Measurements from ENCODE around the gene ITPRID2.
"Not testable (repeated sequence)": the region's sequence is repeated elsewhere in the genome, so short reads cannot be mapped to it uniquely, and the experiment has no call there.

The ITPRID2 gene

GRCh38 chr2:181916726-181917718 lies 25.5 kb downstream of the ITPRID2 start:
- no peak for FAIRE-seq

- FAIRE-seq, result no peak
These were observed 26.7 kb downstream of the ITPRID2 start for GRCh38 chr2:181918188-181918587.

GRCh38 chr2:181923121-181923520 lies 31.6 kb downstream of the ITPRID2 start:
- FAIRE-seq, result peak; percentile 90

- FAIRE-seq, result no peak
These were observed 32.8 kb downstream of the ITPRID2 start for GRCh38 chr2:181924336-181924735.

- FAIRE-seq, result no peak
These were observed 43.2 kb downstream of the ITPRID2 start for GRCh38 chr2:181934694-181935093.

- no peak for FAIRE-seq
These were observed 45.9 kb downstream of the ITPRID2 start for GRCh38 chr2:181937473-181937872.

GRCh38 chr2:181943411-181944124 lies 52.0 kb downstream of the ITPRID2 start:
- no peak for FAIRE-seq

GRCh38 chr2:181944164-181944913 lies 52.8 kb downstream of the ITPRID2 start:
- FAIRE-seq, result no peak

- FAIRE-seq, result no peak
These were observed 53.4 kb downstream of the ITPRID2 start for GRCh38 chr2:181944914-181945291.

- no peak for FAIRE-seq
These were observed 55.1 kb downstream of the ITPRID2 start for GRCh38 chr2:181946444-181947127.

GRCh38 chr2:181947273-181947672 lies 55.7 kb downstream of the ITPRID2 start:
- no peak for FAIRE-seq

- FAIRE-seq, result no peak
These were observed 56.7 kb downstream of the ITPRID2 start for GRCh38 chr2:181948227-181948626.

- no peak for FAIRE-seq
These were observed 57.5 kb downstream of the ITPRID2 start for GRCh38 chr2:181949047-181949446.

- FAIRE-seq, result no peak
These were observed 61.1 kb downstream of the ITPRID2 start for GRCh38 chr2:181952404-181953226.

GRCh38 chr2:181953881-181954537 lies 62.5 kb downstream of the ITPRID2 start:
- FAIRE-seq, result peak; percentile 53

- no peak for FAIRE-seq
These were observed 63.0 kb downstream of the ITPRID2 start for GRCh38 chr2:181954538-181954883.

GRCh38 chr2:181955010-181955409 lies 63.5 kb downstream of the ITPRID2 start:
- no peak for FAIRE-seq

- FAIRE-seq, result not testable (repeated sequence)
These were observed 64.3 kb downstream of the ITPRID2 start for GRCh38 chr2:181955866-181956265.

- no peak for FAIRE-seq
These were observed 66.1 kb downstream of the ITPRID2 start for GRCh38 chr2:181957668-181958067.

- FAIRE-seq, result no peak
These were observed 67.2 kb downstream of the ITPRID2 start for GRCh38 chr2:181958726-181959125.

- no peak for FAIRE-seq
These were observed 68.0 kb downstream of the ITPRID2 start for GRCh38 chr2:181959508-181959907.

Measured in islet of Langerhans (tissue), 1 donor.